HCT116 (cell line): ENCODE data around the gene OR1D2. TPM values are rescaled to one million over a fixed set of nuclear protein-coding genes. Genes with fewer than 3 reads are reported as not detected.
"Not testable (repeated sequence)": the region's sequence is repeated elsewhere in the genome, so short reads cannot be mapped to it uniquely, and the experiment has no call there.

Experiments used
- ATAC-seq: fragments of 200-7000 bp; cut with Tn5 transposase; 2 replicates; pipeline ENCODE4 v1.9.1; 2020; ENCODE audit warnings: mild to moderate bottlenecking, moderate library complexity
- Bru-seq: library from RNA; stranded (reverse); fragments of 400-500 nt; gene quantifications from one replicate; lab custom pipeline; 2021; lab: Mats Ljungman, UMichigan
- BruChase-seq, 2 experiments: library from RNA; stranded (reverse); fragments of 400-500 nt; gene quantifications; one replicate each; lab custom pipeline; 2021; lab: Mats Ljungman, UMichigan
- BruUV-seq: library from RNA; stranded (reverse); fragments of 400-500 nt; replicated peaks from 2 replicates; lab custom pipeline; 2021; lab: Mats Ljungman, UMichigan
- CTCF ChIA-PET: fragments of 300-600 bp; sonication (Branson Sonifier 250); formaldehyde crosslinking; loops from one replicate; lab custom pipeline; 2021; ENCODE audit warnings: antibody characterized with exemption; lab: Charles Lee
- POLR2A ChIA-PET: fragments of 300-600, 350-600 bp; sonication (Branson Sonifier 250); formaldehyde crosslinking; loops from one replicate; lab custom pipeline; 2021; ENCODE audit warnings: antibody characterized with exemption; lab: Charles Lee
- RAD21 ChIA-PET, 2 experiments: fragments of 300-600 bp; sonication (Branson Sonifier 250); formaldehyde crosslinking; loops; one replicate each; lab custom pipeline; 2023; ENCODE audit warnings: low total read pairs in 2 of 2; ENCODE audit not compliant: uncharacterized antibody in 2 of 2, unreplicated experiment in 2 of 2, low non-redundant PET in 1 of 2; lab: Charles Lee
- DNase-seq: peaks from one replicate; pipeline ENCODE4 v3.0.0-alpha.2; 2010; ENCODE audit warnings: low read depth, low spot score
- H2AFZ ChIP-seq: fragments of 200-600 bp; shearing (Covaris generic), sonication (generic); 2 replicates; pipeline ENCODE4 v1.6.1; 2017; ENCODE audit warnings: low read depth, mixed run types, mixed read lengths, antibody characterized with exemption, low read length; ENCODE audit not compliant: poor library complexity, severe bottlenecking
- H3K27ac ChIP-seq: 2 replicates; pipeline ENCODE4 v1.5.1; 2012; ENCODE audit warnings: low read depth, low read length
- H3K27me3 ChIP-seq: fragments of 200-600 bp; sonication (generic); 2 replicates; pipeline ENCODE4 v1.6.1; 2016; ENCODE audit warnings: mixed run types, low read length, mixed read lengths; ENCODE audit not compliant: insufficient read depth
- H3K36me3 ChIP-seq, 2 experiments: fragments of 200-500 bp in 1 of 2; fragments of 200-600 bp in 1 of 2; sonication (Bioruptor generic) in 1 of 2; sonication (generic) in 1 of 2; 2 replicates each; pipeline versions ENCODE4 v1.5.1 to v1.6.1; 2014 to 2016; ENCODE audit warnings: low read length in 2 of 2, inconsistent platforms in 1 of 2, mixed read lengths in 1 of 2, mixed run types in 1 of 2; ENCODE audit not compliant: insufficient read depth in 2 of 2, control insufficient read depth in 1 of 2
- H3K4me1 ChIP-seq, 2 experiments: fragments of 200-600 bp in 1 of 2; sonication (generic) in 1 of 2; 2 replicates each; pipeline versions ENCODE4 v1.5.1 to v1.6.1; 2012 to 2017; ENCODE audit warnings: low read length in 2 of 2, inconsistent platforms in 1 of 2, mild to moderate bottlenecking in 1 of 2, mixed read lengths in 1 of 2, mixed run types in 1 of 2, moderate library complexity in 1 of 2; ENCODE audit not compliant: insufficient read depth in 2 of 2, control insufficient read depth in 1 of 2
- H3K4me2 ChIP-seq: fragments of 200-600 bp; sonication (generic); 2 replicates; pipeline ENCODE4 v1.6.1; 2017; ENCODE audit warnings: mixed run types, low read length, mixed read lengths
- H3K4me3 ChIP-seq, 2 experiments: fragments of 200-600 bp in 1 of 2; sonication (generic) in 1 of 2; replicated peaks in 1 of 2; 2 replicates each; pipeline ENCODE4 v1.5.1; 2011 to 2016; ENCODE audit warnings: low read length in 2 of 2, control low read depth in 1 of 2, low read depth in 1 of 2, mild to moderate bottlenecking in 1 of 2, mixed read lengths in 1 of 2, mixed run types in 1 of 2
- H3K79me2 ChIP-seq: fragments of 200-600 bp; sonication (generic); 2 replicates; pipeline ENCODE4 v1.6.1; 2017; ENCODE audit warnings: mild to moderate bottlenecking, mixed run types, low read length, moderate library complexity, mixed read lengths; ENCODE audit not compliant: insufficient read depth
- H3K9ac ChIP-seq: fragments of 200-600 bp; sonication (generic); 2 replicates; pipeline ENCODE4 v1.6.1; 2016; ENCODE audit warnings: low read length, mixed read lengths
- H3K9me2 ChIP-seq: fragments of 200-600 bp; sonication (generic), shearing (Covaris generic); 2 replicates; pipeline ENCODE4 v1.6.1; 2017; ENCODE audit warnings: mixed run types, mild to moderate bottlenecking, moderate library complexity; ENCODE audit not compliant: insufficient read depth
- H3K9me3 ChIP-seq, 2 experiments: fragments of 200-500 bp in 1 of 2; fragments of 200-600 bp in 1 of 2; sonication (Bioruptor generic) in 1 of 2; sonication (generic) in 1 of 2; 2 replicates each; pipeline ENCODE4 v1.6.1; 2014 to 2017; ENCODE audit warnings: low read length in 2 of 2, mixed read lengths in 2 of 2, inconsistent platforms in 1 of 2, low read depth in 1 of 2, mild to moderate bottlenecking in 1 of 2, mixed run types in 1 of 2, moderate library complexity in 1 of 2; ENCODE audit not compliant: control insufficient read depth in 1 of 2, insufficient read depth in 1 of 2
- H4K20me1 ChIP-seq: fragments of 200-600 bp; sonication (generic), shearing (Covaris generic); 2 replicates; pipeline ENCODE4 v1.6.1; 2017; ENCODE audit warnings: mixed run types, mild to moderate bottlenecking, moderate library complexity; ENCODE audit not compliant: insufficient read depth
- ATF3 ChIP-seq: IDR thresholded peaks from 2 replicates; pipeline ENCODE4 v1.6.1; 2012
- CBX3 ChIP-seq: IDR thresholded peaks from 2 replicates; pipeline ENCODE4 v1.6.1; 2012; ENCODE audit warnings: low read depth
- CEBPB ChIP-seq: IDR thresholded peaks from 2 replicates; pipeline ENCODE4 v1.6.1; 2012; ENCODE audit warnings: low read depth
- ELF1 ChIP-seq: IDR thresholded peaks from 2 replicates; pipeline ENCODE4 v1.6.1; 2012; ENCODE audit warnings: low read depth, borderline replicate concordance
- EZH2 ChIP-seq: fragments of 200-600 bp; sonication (generic); IDR thresholded peaks from 2 replicates; pipeline ENCODE4 v1.6.1; 2017; ENCODE audit warnings: antibody characterized with exemption, mixed run types
- FOSL1 ChIP-seq: IDR thresholded peaks from 2 replicates; pipeline ENCODE4 v1.6.1; 2012; ENCODE audit warnings: low read depth
- JUND ChIP-seq: IDR thresholded peaks from 2 replicates; pipeline ENCODE4 v1.6.1; 2012
- POLR2A ChIP-seq: IDR thresholded peaks from 2 replicates; pipeline ENCODE4 v1.7.0; 2011; ENCODE audit warnings: borderline replicate concordance; ENCODE audit not compliant: insufficient read depth, insufficient read length; ENCODE audit errors: extremely low read depth
- POLR2AphosphoS5 ChIP-seq: IDR thresholded peaks from 2 replicates; pipeline ENCODE4 v1.6.1; 2011; ENCODE audit warnings: mild to moderate bottlenecking, low read depth, low read length, moderate library complexity
- REST ChIP-seq: IDR thresholded peaks from 2 replicates; pipeline ENCODE4 v1.6.1; 2012; ENCODE audit warnings: low read depth
- SP1 ChIP-seq: IDR thresholded peaks from 2 replicates; pipeline ENCODE4 v1.6.1; 2012; ENCODE audit warnings: low read depth
- SRF ChIP-seq: IDR thresholded peaks from 2 replicates; pipeline ENCODE4 v1.6.1; 2012; ENCODE audit warnings: low read depth
- TCF7L2 ChIP-seq: IDR thresholded peaks from 2 replicates; pipeline ENCODE4 v1.7.0; 2011; ENCODE audit warnings: borderline replicate concordance, inconsistent platforms; ENCODE audit not compliant: insufficient read depth, insufficient read length; ENCODE audit errors: extremely low read depth
- YY1 ChIP-seq: IDR thresholded peaks from 2 replicates; pipeline ENCODE4 v1.6.1; 2011; ENCODE audit warnings: low read length, low read depth, moderate library complexity, mild to moderate bottlenecking; ENCODE audit not compliant: insufficient replicate concordance; ENCODE audit errors: extremely low read depth
- ZFX ChIP-seq: fragments of 450-650 bp; IDR thresholded peaks from 2 replicates; pipeline ENCODE4 v1.6.1; 2017
- ZNF274 ChIP-seq: fragments of 200-500 bp; sonication (Bioruptor generic); IDR thresholded peaks from 2 replicates; pipeline ENCODE4 v1.6.1; 2014; ENCODE audit warnings: mild to moderate bottlenecking, low read depth, low read length, inconsistent platforms
- intact Hi-C: fragments of 100-400 bp; cut with micrococcal nuclease; formaldehyde crosslinking; loops from 2 replicates; pipeline ENCODE4 v1.10.0; 2022
- long read RNA-seq: library from polyadenylated mRNA; unstranded; transcript quantifications from one replicate; pipeline ENCODE4 v2.0.0, GENCODE V29; 2021; ENCODE audit not compliant: unreplicated experiment
- polyA plus RNA-seq: library from polyadenylated mRNA; unstranded; fragments of >200 nt; gene quantifications from 2 replicates; pipeline ENCODE4 v1.2.1, GENCODE V29; 2012; ENCODE audit warnings: missing spikeins
- total RNA-seq: library from RNA; stranded (reverse); gene quantifications from one replicate; pipeline ENCODE4 v1.2.1, GENCODE V29; 2021; ENCODE audit not compliant: unreplicated experiment

OR1D2 gene
- not detected for total RNA-seq
- polyA plus RNA-seq: not detected in 2 replicates
- not detected for Bru-seq, nascent RNA
- not detected for BruChase-seq, experiment 1, labeled RNA remaining after a 6-hour chase
- BruChase-seq, experiment 2, labeled RNA remaining after a 2-hour chase: not detected
- long read RNA-seq: 0 reads

DNA sequence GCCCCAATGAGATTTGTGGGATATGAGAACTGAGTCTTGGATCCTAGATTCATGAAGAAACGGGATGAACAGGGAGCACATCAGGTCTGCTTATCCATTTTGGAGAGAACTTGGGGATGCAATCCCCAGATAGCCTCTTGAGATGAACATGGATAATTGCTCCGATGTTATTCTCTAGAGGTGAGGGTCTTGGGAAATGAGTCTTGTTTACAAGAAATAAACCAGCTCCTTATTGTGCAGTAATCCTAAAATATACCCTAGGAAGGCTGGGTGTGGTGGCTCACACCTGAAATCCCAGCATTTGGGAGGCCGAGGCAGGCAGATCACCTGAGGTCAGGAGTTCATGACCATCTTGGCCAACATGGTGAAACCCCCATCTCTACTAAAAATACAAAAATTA, at the start of gene OR1D2:
TSS of gene OR1D2 (minus strand) at position 101 of the 400 bp plus-strand sequence. CDS start 11,426 bp downstream, outside the sequence.
- intact Hi-C loops: no loop called here
- CTCF ChIA-PET: no interaction called here
- no peak within 1 kb of the TSS for H3K27ac ChIP-seq
- no peaks in the 10 kb centered on the region for H4K20me1 ChIP-seq
- POLR2A ChIA-PET: no interaction called here
- TF ChIP-seq JUND: no peak
- TF ChIP-seq POLR2A: no peak
- TF ChIP-seq SP1: no peak
- TF ChIP-seq REST: no peak
- TF ChIP-seq CBX3: no peak
- no peak for TF ChIP-seq ATF3
- no peak for TF ChIP-seq FOSL1
- no peak for TF ChIP-seq TCF7L2
- no peak for TF ChIP-seq POLR2AphosphoS5
- TF ChIP-seq SRF: no peak
- no peak for TF ChIP-seq ELF1
- TF ChIP-seq ZNF274: no peak
- no peak for TF ChIP-seq YY1
- TF ChIP-seq CEBPB: no peak
- no peak for TF ChIP-seq ZFX
- no peak for TF ChIP-seq EZH2
- no peak within 1 kb of the TSS for H3K4me3 ChIP-seq
- no peaks in the 10 kb centered on the region for H3K79me2 ChIP-seq
- H3K9me2 ChIP-seq: no peaks in the 10 kb centered on the region
- ATAC-seq (no peak), DNase-seq (no peak)
- no peaks in the 10 kb centered on the region for H3K4me1 ChIP-seq
- H3K9me3 ChIP-seq: no peaks in the 10 kb centered on the region
- no TSS peak for BruUV-seq
- no peaks in the 10 kb centered on the region for H3K36me3 ChIP-seq
- peaks cover 84% of the 10 kb centered on the region for H3K27me3 ChIP-seq
- H2AFZ ChIP-seq: no peak within 1 kb of the TSS
- no peak within 1 kb of the TSS for H3K9ac ChIP-seq
- no peak within 1 kb of the TSS for H3K4me2 ChIP-seq
- RAD21 ChIA-PET: no interaction called here

DNA sequence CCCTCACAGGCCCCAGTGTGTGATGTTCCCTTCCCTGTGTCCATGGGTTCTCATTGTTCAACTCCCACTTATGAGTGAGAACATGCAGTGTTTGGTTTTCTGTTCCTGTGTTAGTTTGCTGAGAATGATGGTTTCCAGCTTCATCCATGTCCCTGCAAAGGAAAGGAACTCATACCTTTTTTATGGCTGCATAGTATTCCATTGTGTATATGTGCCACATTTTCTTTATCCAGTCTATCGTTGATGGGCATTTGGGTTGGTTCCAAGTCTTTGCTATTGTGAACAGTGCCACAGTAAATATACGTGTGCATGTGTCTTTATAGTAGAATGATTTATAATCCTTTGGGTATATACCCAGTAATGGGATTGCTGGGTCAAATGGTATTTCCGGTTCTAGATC, 33.3 kb upstream of the OR1D2 start:
- H2AFZ ChIP-seq, H3K4me1 ChIP-seq, H3K79me2 ChIP-seq, H3K9me3 ChIP-seq, RAD21 ChIA-PET, POLR2A ChIA-PET, CTCF ChIA-PET, H3K9me2 ChIP-seq, H3K4me3 ChIP-seq, ATAC-seq, BruUV-seq, H3K4me2 ChIP-seq, H3K9ac ChIP-seq, H3K36me3 ChIP-seq, intact Hi-C loops, H4K20me1 ChIP-seq, DNase-seq, H3K27ac ChIP-seq: not testable (repeated sequence)
- H3K27me3 ChIP-seq: peaks cover 25% of the 10 kb centered on the region
